Measurements from ENCODE around the gene TMIE. TPM values are rescaled to one million over a fixed set of nuclear protein-coding genes. Genes with fewer than 3 reads are reported as not detected.

The TMIE gene
- polyA plus RNA-seq, 1 donor from 2014 or later, result not detected

- H4K20me1 ChIP-seq (ENCODE audit: insufficient read depth), result no peaks in the 10 kb centered on the region
- H3F3A ChIP-seq (ENCODE audit: insufficient read depth, low read length, poor library complexity, severe bottlenecking), result no peaks in the 10 kb centered on the region
- no peaks in the 10 kb centered on the region for H3K27me3 ChIP-seq (ENCODE audit: insufficient read depth, low read depth, low read length)
- no peak overlapping the region for H3K9ac ChIP-seq (ENCODE audit: low read length)
- no peak overlapping the region for H3K4me2 ChIP-seq (ENCODE audit: low read length)
- TF ChIP-seq TAF1 (IDR thresholded peaks at IDR 0.05; ENCODE audit: low read depth) (no peak), EP300 (conservative IDR thresholded peaks at IDR 0.05; ENCODE audit: poor library complexity, severe bottlenecking) (no peak), CTCF (IDR thresholded peaks at IDR 0.05; ENCODE audit: poor library complexity, severe bottlenecking) (no peak), POLR2AphosphoS5 (IDR thresholded peaks at IDR 0.05) (no peak), MXI1 (conservative IDR thresholded peaks at IDR 0.05; ENCODE audit: poor library complexity, severe bottlenecking) (no peak), REST (IDR thresholded peaks at IDR 0.05; ENCODE audit: borderline replicate concordance) (no peak), EZH2 (IDR thresholded peaks at IDR 0.05; ENCODE audit: borderline replicate concordance, insufficient read depth, low read length, poor library complexity, severe bottlenecking) (no peak)
- no peak overlapping the region for H3K4me3 ChIP-seq (ENCODE audit: low read length)
- H3K79me2 ChIP-seq (replicated peaks; ENCODE audit: insufficient read depth, low read length), result no peaks in the 10 kb centered on the region
- H2AFZ ChIP-seq (ENCODE audit: low read depth, low read length), result no peak overlapping the region
- H3K36me3 ChIP-seq (ENCODE audit: insufficient read depth, low read length), result no peaks in the 10 kb centered on the region
- no peak overlapping the region for H3K27ac ChIP-seq (ENCODE audit: low read length)
- H3K9me2 ChIP-seq (ENCODE audit: insufficient read depth, low read length), result no peaks in the 10 kb centered on the region
- H3K9me3 ChIP-seq (ENCODE audit: low read length), result no peaks in the 10 kb centered on the region
These were observed 21.3 kb downstream of the TMIE start for GRCh38 chr3:46722443-46722842.

- H3K4me3 ChIP-seq (ENCODE audit: low read length), result no peak overlapping the region
- no peak overlapping the region for H3K4me2 ChIP-seq (ENCODE audit: low read length)
- no peak overlapping the region for H3K27ac ChIP-seq (ENCODE audit: low read length)
- no peaks in the 10 kb centered on the region for H3K9me2 ChIP-seq (ENCODE audit: insufficient read depth, low read length)
- no peaks in the 10 kb centered on the region for H3K79me2 ChIP-seq (replicated peaks; ENCODE audit: insufficient read depth, low read length)
- H3F3A ChIP-seq (ENCODE audit: insufficient read depth, low read length, poor library complexity, severe bottlenecking), result no peaks in the 10 kb centered on the region
- TF ChIP-seq SMC3 (conservative IDR thresholded peaks at IDR 0.05; ENCODE audit: poor library complexity), result no peak
- TF ChIP-seq POLR2AphosphoS5 (IDR thresholded peaks at IDR 0.05), result no peak
- no peak for TF ChIP-seq EZH2 (IDR thresholded peaks at IDR 0.05; ENCODE audit: borderline replicate concordance, insufficient read depth, low read length, poor library complexity, severe bottlenecking)
- no peak for TF ChIP-seq MXI1 (conservative IDR thresholded peaks at IDR 0.05; ENCODE audit: poor library complexity, severe bottlenecking)
- TF ChIP-seq EP300 (conservative IDR thresholded peaks at IDR 0.05; ENCODE audit: poor library complexity, severe bottlenecking), result no peak
- TF ChIP-seq REST (IDR thresholded peaks at IDR 0.05; ENCODE audit: borderline replicate concordance), result no peak
- TF ChIP-seq CTCF (IDR thresholded peaks at IDR 0.05; ENCODE audit: poor library complexity, severe bottlenecking), result no peak
- TF ChIP-seq TAF1 (IDR thresholded peaks at IDR 0.05; ENCODE audit: low read depth), result no peak
- TF ChIP-seq RAD21 (conservative IDR thresholded peaks at IDR 0.05), result no peak
- no peaks in the 10 kb centered on the region for H3K9me3 ChIP-seq (ENCODE audit: low read length)
- H2AFZ ChIP-seq (ENCODE audit: low read depth, low read length), result no peak overlapping the region
- H3K27me3 ChIP-seq (ENCODE audit: insufficient read depth, low read depth, low read length), result no peaks in the 10 kb centered on the region
- no peak overlapping the region for H3K9ac ChIP-seq (ENCODE audit: low read length)
- H3K36me3 ChIP-seq (ENCODE audit: insufficient read depth, low read length), result no peaks in the 10 kb centered on the region
- no peaks in the 10 kb centered on the region for H4K20me1 ChIP-seq (ENCODE audit: insufficient read depth)
These were observed 23.2 kb downstream of the TMIE start for GRCh38 chr3:46724424-46724823.
